Mesendoderm (in vitro differentiated cells): ENCODE measurements around the gene PLA2G1B.

Source experiments
- DNase-seq: peaks from one replicate; pipeline ENCODE4 v3.0.0; 2013
- H2AK5ac ChIP-seq: 2 replicates; pipeline ENCODE4 v1.6.1; 2013; ENCODE audit warnings: low read length, inconsistent platforms
- H2BK120ac ChIP-seq: 2 replicates; pipeline ENCODE4 v1.6.1; 2013; ENCODE audit warnings: low read depth, mild to moderate bottlenecking, low read length, moderate library complexity, mixed read lengths
- H2BK15ac ChIP-seq: replicated peaks from 2 replicates; pipeline ENCODE4 v1.6.1; 2013; ENCODE audit warnings: low read depth, mild to moderate bottlenecking, moderate library complexity
- H2BK5ac ChIP-seq: 2 replicates; pipeline ENCODE4 v1.6.1; 2013; ENCODE audit warnings: low read length, inconsistent platforms
- H3K18ac ChIP-seq: 2 replicates; pipeline ENCODE4 v1.6.1; 2013; ENCODE audit warnings: mild to moderate bottlenecking, low read length, mixed read lengths
- H3K23ac ChIP-seq: one replicate; pipeline ENCODE4 v1.6.1; 2013; ENCODE audit warnings: low read length
- H3K27ac ChIP-seq: 2 replicates; pipeline ENCODE4 v1.5.1; 2013; ENCODE audit warnings: low read depth, mild to moderate bottlenecking, inconsistent platforms, low read length, moderate library complexity
- H3K27me3 ChIP-seq: 2 replicates; pipeline ENCODE4 v1.6.1; 2013; ENCODE audit warnings: low read length, control low read depth, mild to moderate bottlenecking, inconsistent platforms; ENCODE audit not compliant: insufficient read depth, poor library complexity
- H3K36me3 ChIP-seq: 2 replicates; pipeline ENCODE4 v1.6.1; 2013; ENCODE audit warnings: low read length, inconsistent platforms; ENCODE audit not compliant: control insufficient read depth, insufficient read depth
- H3K4ac ChIP-seq: one replicate; pipeline ENCODE4 v1.6.1; 2013; ENCODE audit warnings: low read depth, mild to moderate bottlenecking, low read length, moderate library complexity
- H3K4me1 ChIP-seq: 2 replicates; pipeline ENCODE4 v1.6.1; 2013; ENCODE audit warnings: low read depth, low read length, inconsistent platforms; ENCODE audit not compliant: control insufficient read depth
- H3K4me2 ChIP-seq: 2 replicates; pipeline ENCODE4 v1.6.1; 2013; ENCODE audit warnings: low read length
- H3K4me3 ChIP-seq: 2 replicates; pipeline ENCODE4 v1.5.1; 2013; ENCODE audit warnings: mild to moderate bottlenecking, low read length
- H3K56ac ChIP-seq: one replicate; pipeline ENCODE4 v1.6.1; 2013; ENCODE audit warnings: low read length
- H3K79me1 ChIP-seq: 2 replicates; pipeline ENCODE4 v1.6.1; 2013; ENCODE audit warnings: low read length, inconsistent platforms
- H3K79me2 ChIP-seq: 2 replicates; pipeline ENCODE4 v1.6.1; 2013; ENCODE audit warnings: mild to moderate bottlenecking, low read length; ENCODE audit not compliant: control insufficient read depth, insufficient read depth
- H3K9ac ChIP-seq: 2 replicates; pipeline ENCODE4 v1.6.1; 2013; ENCODE audit warnings: low read length, inconsistent platforms
- H4K5ac ChIP-seq: one replicate; pipeline ENCODE4 v1.6.1; 2013; ENCODE audit warnings: low read length
- H4K8ac ChIP-seq: one replicate; pipeline ENCODE4 v1.6.1; 2013; ENCODE audit warnings: low read depth, mild to moderate bottlenecking, control low read depth, low read length, moderate library complexity
- WGBS: extraction: QIAGEN DNeasy Blood & Tissue Kit; methylation state at CpG from one replicate; pipeline ENCODE4 v1.1.7; 2013; ENCODE audit warnings: low lambda C conversion rate, missing lambda C conversion rate; ENCODE audit not compliant: insufficient coverage; ENCODE audit errors: extremely low coverage; 5-methylcytosine and 5-hydroxymethylcytosine counted together

The PLA2G1B gene

DNA sequence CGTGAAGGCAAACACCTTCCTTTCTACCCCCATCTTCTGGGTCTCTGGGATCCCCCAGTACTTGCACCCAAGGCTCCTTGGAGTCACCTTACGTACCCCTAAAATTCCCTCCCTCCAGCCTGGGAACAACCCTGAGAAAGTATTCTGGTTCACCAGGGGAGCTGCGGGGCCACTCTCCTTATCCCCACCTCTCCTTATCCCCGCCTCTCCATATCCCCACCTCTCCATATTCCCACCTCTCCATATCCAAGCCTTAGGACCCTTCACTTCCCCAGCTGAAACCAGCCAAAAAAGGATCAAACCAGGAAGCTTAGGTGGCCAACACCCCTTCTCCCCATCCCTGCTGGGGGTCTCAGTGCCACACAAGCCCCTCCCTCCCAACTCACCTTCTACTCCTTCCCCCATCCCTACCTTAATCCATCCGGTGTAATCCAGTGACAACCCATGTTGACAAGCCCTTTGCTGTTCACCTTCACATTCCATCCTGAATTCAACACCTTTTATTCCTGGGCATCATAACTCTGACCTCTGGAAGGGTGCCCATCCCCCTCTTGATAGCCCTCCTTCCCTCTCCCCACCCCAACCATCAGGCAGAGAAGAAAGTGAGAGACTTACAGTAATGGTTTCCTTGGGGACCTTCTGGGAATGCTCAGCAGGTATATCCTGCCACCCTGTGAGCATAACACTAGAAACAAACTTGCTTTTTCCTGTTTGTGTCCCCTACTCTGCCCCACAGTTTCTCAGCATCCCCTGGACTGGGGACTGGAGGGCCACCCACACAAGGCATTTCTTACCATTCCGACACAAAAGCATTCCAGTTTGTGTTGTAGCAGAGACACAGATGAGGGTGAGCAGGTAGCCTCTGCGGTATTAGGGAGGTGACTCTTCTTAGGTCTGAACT lies 43.0 kb upstream of the PLA2G1B start:
- Histone ChIP-seq H3K56ac (peak overlapping the region; percentile 88), H2BK15ac (no peak overlapping the region), H3K4ac (peak overlapping the region; percentile 39), H3K79me1 (peaks cover 6% of the 10 kb centered on the region), H3K27ac (no peak overlapping the region), H3K27me3 (no peaks in the 10 kb centered on the region), H2BK5ac (no peak overlapping the region), H3K23ac (peak overlapping the region; percentile 57), H3K18ac (peak overlapping the region; percentile 99), H3K36me3 (no peaks in the 10 kb centered on the region), H4K8ac (no peak overlapping the region), H2AK5ac (peak overlapping the region; percentile 29), H3K4me2 (peak overlapping the region; percentile 98), H4K5ac (no peak overlapping the region), H3K4me1 (peaks cover 13% of the 10 kb centered on the region), H3K4me3 (no peak overlapping the region), H2BK120ac (no peak overlapping the region), H3K9ac (peak overlapping the region; percentile 79), H3K79me2 (peaks cover 9% of the 10 kb centered on the region)
- DNase-seq, result no peak
- no CpG with 5 or more reads among the region's 7 CpGs for whole genome bisulfite sequencing

- Histone ChIP-seq H3K4me3 (peak overlapping the region; percentile 48), H3K79me1 (peaks cover 6% of the 10 kb centered on the region), H2BK5ac (no peak overlapping the region), H4K5ac (no peak overlapping the region), H3K27me3 (no peaks in the 10 kb centered on the region), H2BK15ac (no peak overlapping the region), H3K18ac (peak overlapping the region; percentile 99), H3K9ac (peak overlapping the region; percentile 79), H3K4ac (peak overlapping the region; percentile 56), H2AK5ac (no peak overlapping the region), H3K27ac (no peak overlapping the region), H4K8ac (peak overlapping the region; percentile 83), H2BK120ac (peak overlapping the region; percentile 17), H3K23ac (peak overlapping the region; percentile 91), H3K36me3 (no peaks in the 10 kb centered on the region), H3K79me2 (peaks cover 9% of the 10 kb centered on the region), H3K4me2 (peak overlapping the region; percentile 98), H3K56ac (peak overlapping the region; percentile 88), H3K4me1 (peaks cover 13% of the 10 kb centered on the region)
- no CpG with 5 or more reads among the region's 26 CpGs for whole genome bisulfite sequencing
- no peak for DNase-seq
These were observed 42.2 kb upstream of the PLA2G1B start for GRCh38 chr12:120369603-120370342.

- Histone ChIP-seq H3K27me3 (no peaks in the 10 kb centered on the region), H3K36me3 (peaks cover 2% of the 10 kb centered on the region), H3K79me2 (peaks cover 9% of the 10 kb centered on the region), H2BK5ac (no peak within 1 kb of the TSS), H3K27ac (peak within 1 kb of the TSS; percentile 56), H2BK120ac (peak within 1 kb of the TSS; percentile 86), H3K9ac (peak within 1 kb of the TSS; percentile 81), H4K5ac (no peak within 1 kb of the TSS), H3K23ac (peak within 1 kb of the TSS; percentile 91), H3K4me3 (peak within 1 kb of the TSS; percentile 57), H2BK15ac (peak within 1 kb of the TSS; percentile 23), H3K56ac (peak within 1 kb of the TSS; percentile 88), H3K4me2 (peak within 1 kb of the TSS; percentile 98), H3K4ac (peak within 1 kb of the TSS; percentile 98), H3K4me1 (peaks cover 13% of the 10 kb centered on the region), H3K79me1 (peaks cover 6% of the 10 kb centered on the region), H3K18ac (peak within 1 kb of the TSS; percentile 99), H4K8ac (peak within 1 kb of the TSS; percentile 83), H2AK5ac (no peak within 1 kb of the TSS)
- DNase-seq, result no peak
- WGBS, result no CpG with 5 or more reads among the region's 119 CpGs
These were observed 41.4 kb upstream of the PLA2G1B start, which contains the start of gene MSI1 for GRCh38 chr12:120368789-120369602. TSS of gene MSI1 (minus strand) at chr12:120369164. CDS start at chr12:120369091, 73 bp downstream.

DNA sequence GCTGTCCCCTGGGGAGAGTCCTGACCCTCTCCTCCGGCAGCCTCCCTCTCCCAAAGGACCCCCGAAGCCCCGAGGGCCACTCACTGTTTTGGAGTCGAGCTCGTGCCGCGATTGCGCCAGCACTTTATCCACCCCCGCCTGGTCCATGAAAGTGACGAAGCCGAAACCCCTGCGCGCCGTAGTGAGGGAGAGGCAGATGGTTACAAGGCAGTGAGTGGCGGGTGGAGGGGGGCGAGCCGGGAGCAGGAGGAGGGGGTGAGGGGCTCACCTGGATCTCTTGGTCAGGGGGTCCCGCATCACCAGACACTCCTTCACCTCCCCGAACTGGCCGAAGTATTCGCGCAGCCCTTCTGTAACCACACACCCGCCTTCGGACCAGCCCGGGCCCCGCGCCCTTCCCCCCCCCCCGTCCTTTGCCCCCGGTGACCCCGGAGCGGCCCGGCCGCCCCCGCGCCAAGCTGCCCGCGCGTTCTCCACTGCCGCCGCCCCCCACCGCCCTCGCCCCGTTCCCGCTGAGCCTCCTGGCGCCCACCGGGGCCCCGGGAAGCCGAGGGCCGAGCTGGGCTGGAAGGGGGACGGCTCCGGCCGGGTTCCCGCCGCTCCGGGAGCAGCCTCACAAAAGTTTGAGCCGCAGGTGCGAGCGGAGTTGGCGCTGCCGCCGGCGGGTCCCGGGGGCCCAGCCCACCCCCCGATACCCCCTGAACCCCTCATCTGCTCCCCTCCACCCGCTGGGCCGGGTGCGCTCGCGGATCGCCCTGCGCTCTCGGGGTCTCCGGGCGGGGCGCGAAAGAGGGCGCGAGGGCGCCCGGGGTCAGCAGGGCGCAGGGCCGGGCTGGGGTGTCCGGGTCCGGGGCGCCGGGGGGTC lies 40.6 kb upstream of the PLA2G1B start:
- peak; percentile 53 for DNase-seq
- H3K27ac ChIP-seq, result peak overlapping the region; percentile 56

More for the DNA sequence above, 40.6 kb upstream of the PLA2G1B start:
- H3K27me3 ChIP-seq, result no peaks in the 10 kb centered on the region
- no peak overlapping the region for H3K23ac ChIP-seq
- peak overlapping the region; percentile 98 for H3K4ac ChIP-seq
- H2BK15ac ChIP-seq, result peak overlapping the region; percentile 23
- no peak overlapping the region for H2BK5ac ChIP-seq
- H3K9ac ChIP-seq, result peak overlapping the region; percentile 81
- peaks cover 9% of the 10 kb centered on the region for H3K79me2 ChIP-seq
- no peak overlapping the region for H4K5ac ChIP-seq
- WGBS, result no CpG with 5 or more reads among the region's 86 CpGs
- H3K4me1 ChIP-seq, result peaks cover 13% of the 10 kb centered on the region
- H3K36me3 ChIP-seq, result peaks cover 2% of the 10 kb centered on the region
- H2AK5ac ChIP-seq, result no peak overlapping the region
- peak overlapping the region; percentile 72 for H3K4me2 ChIP-seq
- H4K8ac ChIP-seq, result peak overlapping the region; percentile 81
- H3K18ac ChIP-seq, result peak overlapping the region; percentile 99
- H3K79me1 ChIP-seq, result peaks cover 6% of the 10 kb centered on the region
- H3K4me3 ChIP-seq, result peak overlapping the region; percentile 57
- peak overlapping the region; percentile 86 for H2BK120ac ChIP-seq
- H3K56ac ChIP-seq, result peak overlapping the region; percentile 77
